ENCODE data around the gene ACAT1. TPM values are rescaled to one million over a fixed set of nuclear protein-coding genes. Genes with fewer than 3 reads are reported as not detected.

The ACAT1 gene
- total RNA-seq, 4 donors from 2014 or later, result 288 to 950 (median 605) TPM

GRCh38 chr11:108093128-108093904 lies 28.1 kb upstream of the ACAT1 start:
- Histone ChIP-seq H3K4me1 (peaks cover 0 to 6% of the 10 kb centered on the region in 2 donors), H3K27ac (no peak overlapping the region), H3K36me3 (peaks cover 0 to 36% of the 10 kb centered on the region in 2 donors), H3K9me3 (no peaks in the 10 kb centered on the region), H3K27me3 (no peaks in the 10 kb centered on the region), H3K4me3 (no peak overlapping the region)
- no peak for DNase-seq
- no peak for ATAC-seq
- intact Hi-C loops (cut with DNase I; ENCODE audit: low total_unique reads), result no loop called here
- in situ Hi-C loops (cut with MboI; ENCODE audit: low sequenced_read_pairs in 4 of 4), result no loop called here
- TF ChIP-seq POLR2A (IDR thresholded peaks at IDR 0.05) (no peak), CTCF (IDR thresholded peaks at IDR 0.05 in 4 of 5, conservative IDR thresholded peaks at IDR 0.05 in 1 of 5) (no peak)

- Histone ChIP-seq H3K27ac (no peak overlapping the region), H3K4me1 (peaks cover 0 to 3% of the 10 kb centered on the region in 2 donors), H3K27me3 (no peaks in the 10 kb centered on the region), H3K4me3 (no peak overlapping the region), H3K9me3 (no peaks in the 10 kb centered on the region), H3K36me3 (peaks cover 0 to 69% of the 10 kb centered on the region in 2 donors)
- in situ Hi-C loops (cut with MboI; ENCODE audit: low sequenced_read_pairs in 4 of 4) (no loop called here), intact Hi-C loops (cut with DNase I; ENCODE audit: low total_unique reads) (no loop called here)
- no peak for TF ChIP-seq POLR2A (IDR thresholded peaks at IDR 0.05)
- no peak for TF ChIP-seq CTCF (IDR thresholded peaks at IDR 0.05 in 4 of 5, conservative IDR thresholded peaks at IDR 0.05 in 1 of 5)
- no peak for DNase-seq
- no peak for ATAC-seq
Observed at GRCh38 chr11:108097179-108097578, 24.2 kb upstream of the ACAT1 start.

- TF ChIP-seq POLR2A (IDR thresholded peaks at IDR 0.05), result no peak
- TF ChIP-seq CTCF (IDR thresholded peaks at IDR 0.05 in 4 of 5, conservative IDR thresholded peaks at IDR 0.05 in 1 of 5), result no peak
- Histone ChIP-seq H3K9me3 (no peaks in the 10 kb centered on the region), H3K4me1 (no peaks in the 10 kb centered on the region), H3K4me3 (no peak overlapping the region), H3K27ac (no peak overlapping the region), H3K27me3 (no peaks in the 10 kb centered on the region), H3K36me3 (peaks cover 0 to 75% of the 10 kb centered on the region in 2 donors)
- in situ Hi-C loops (cut with MboI; ENCODE audit: low sequenced_read_pairs in 4 of 4), result no loop called here
- intact Hi-C loops (cut with DNase I; ENCODE audit: low total_unique reads), result no loop called here
- ATAC-seq (no peak), DNase-seq (no peak)
Observed at GRCh38 chr11:108101090-108101775, 20.1 kb upstream of the ACAT1 start.

GRCh38 chr11:108111126-108111525 lies 10.2 kb upstream of the ACAT1 start:
- Histone ChIP-seq H3K27ac (peak overlapping the region in 2 of 4 donors; percentile 89 to 92), H3K9me3 (no peaks in the 10 kb centered on the region), H3K27me3 (no peaks in the 10 kb centered on the region), H3K36me3 (no peaks in the 10 kb centered on the region), H3K4me1 (peaks cover 12 to 29% of the 10 kb centered on the region in 2 donors), H3K4me3 (no peak overlapping the region)
- in situ Hi-C loops (cut with MboI; ENCODE audit: low sequenced_read_pairs in 4 of 4) (no loop called here), intact Hi-C loops (cut with DNase I; ENCODE audit: low total_unique reads) (loop anchor here (10.0 kb wide), 1 partner anchor 546 kb away; the partner anchor contains the start of gene ALKBH8)
- ATAC-seq (no peak), DNase-seq (no peak)
- TF ChIP-seq CTCF (IDR thresholded peaks at IDR 0.05 in 4 of 5, conservative IDR thresholded peaks at IDR 0.05 in 1 of 5) (no peak), POLR2A (IDR thresholded peaks at IDR 0.05) (no peak)

All from gastrocnemius medialis (tissue), 4 donors.